GM12874 (cell line): ENCODE measurements around the gene GZF1.

Experiments used
- TF ChIP-seq, protein P1 (sequence below): IDR thresholded peaks from 2 replicates; pipeline ENCODE4 v1.5.1; 2011; ENCODE audit warnings: low read depth, mild to moderate bottlenecking, control low read depth, low read length, moderate library complexity; ENCODE audit not compliant: insufficient read depth

GZF1 gene

DNA sequence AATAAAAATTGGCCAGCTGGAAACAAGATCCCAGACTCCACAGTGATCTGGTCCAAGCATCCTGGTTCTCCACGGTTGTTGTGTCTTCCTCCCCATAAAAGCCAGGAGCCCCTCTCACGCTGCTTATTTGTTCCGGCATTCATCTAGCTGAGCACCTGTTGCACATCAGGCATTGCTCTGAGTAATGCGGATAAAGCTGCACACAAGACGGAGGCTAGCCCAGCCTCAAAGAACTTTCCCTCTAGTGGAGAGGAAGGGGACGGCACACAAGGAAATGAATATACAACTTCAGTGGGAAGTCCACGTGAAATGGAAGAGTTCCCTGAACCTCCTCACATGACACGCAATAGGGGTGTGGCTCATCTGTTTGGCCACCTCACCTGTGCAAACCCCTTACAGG lies 41.7 kb upstream of the GZF1 start:
- TF ChIP-seq, protein P1, sequence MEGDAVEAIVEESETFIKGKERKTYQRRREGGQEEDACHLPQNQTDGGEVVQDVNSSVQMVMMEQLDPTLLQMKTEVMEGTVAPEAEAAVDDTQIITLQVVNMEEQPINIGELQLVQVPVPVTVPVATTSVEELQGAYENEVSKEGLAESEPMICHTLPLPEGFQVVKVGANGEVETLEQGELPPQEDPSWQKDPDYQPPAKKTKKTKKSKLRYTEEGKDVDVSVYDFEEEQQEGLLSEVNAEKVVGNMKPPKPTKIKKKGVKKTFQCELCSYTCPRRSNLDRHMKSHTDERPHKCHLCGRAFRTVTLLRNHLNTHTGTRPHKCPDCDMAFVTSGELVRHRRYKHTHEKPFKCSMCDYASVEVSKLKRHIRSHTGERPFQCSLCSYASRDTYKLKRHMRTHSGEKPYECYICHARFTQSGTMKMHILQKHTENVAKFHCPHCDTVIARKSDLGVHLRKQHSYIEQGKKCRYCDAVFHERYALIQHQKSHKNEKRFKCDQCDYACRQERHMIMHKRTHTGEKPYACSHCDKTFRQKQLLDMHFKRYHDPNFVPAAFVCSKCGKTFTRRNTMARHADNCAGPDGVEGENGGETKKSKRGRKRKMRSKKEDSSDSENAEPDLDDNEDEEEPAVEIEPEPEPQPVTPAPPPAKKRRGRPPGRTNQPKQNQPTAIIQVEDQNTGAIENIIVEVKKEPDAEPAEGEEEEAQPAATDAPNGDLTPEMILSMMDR, result no peak

DNA sequence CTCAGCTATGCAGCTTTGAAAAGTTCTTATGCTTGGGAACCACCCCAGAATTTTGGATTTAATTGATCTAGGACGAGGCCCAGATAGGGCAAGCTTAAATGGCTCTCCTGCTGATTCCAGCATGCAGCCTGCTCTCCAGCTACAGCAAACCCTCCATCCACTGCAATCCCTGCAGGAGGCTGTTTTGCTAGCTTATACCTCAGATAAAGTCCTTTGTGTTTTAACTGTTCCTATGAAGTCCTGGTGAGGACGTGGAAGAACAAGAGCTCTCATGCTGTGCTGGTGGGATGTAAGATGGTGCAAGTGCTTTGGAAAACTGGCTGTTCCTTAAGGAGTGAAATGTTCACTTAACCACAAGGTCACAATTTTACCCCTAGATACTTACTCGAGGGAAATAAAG lies 36.9 kb upstream of the GZF1 start:
- TF ChIP-seq, protein P1, result no peak

DNA sequence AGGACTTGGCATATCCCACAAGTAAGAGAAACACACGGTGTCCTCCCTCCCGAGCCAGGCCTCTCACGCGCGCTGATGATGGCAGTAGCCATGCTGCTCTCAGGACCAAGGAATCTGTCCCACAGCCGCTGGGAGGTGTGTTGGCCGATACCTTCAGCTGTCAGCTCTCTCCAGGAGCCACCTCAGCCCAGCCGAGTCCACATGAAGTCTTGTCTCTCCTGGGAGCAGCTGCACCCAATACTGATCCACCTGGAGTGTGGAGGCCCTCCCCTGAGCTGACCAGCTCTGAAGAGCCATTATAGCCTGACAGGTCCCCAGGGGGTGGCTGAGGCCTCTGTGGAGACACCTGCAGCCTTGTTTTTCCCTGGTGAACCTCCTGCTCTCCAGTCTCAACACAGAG lies 35.2 kb upstream of the GZF1 start:
- TF ChIP-seq, protein P1, result no peak

DNA sequence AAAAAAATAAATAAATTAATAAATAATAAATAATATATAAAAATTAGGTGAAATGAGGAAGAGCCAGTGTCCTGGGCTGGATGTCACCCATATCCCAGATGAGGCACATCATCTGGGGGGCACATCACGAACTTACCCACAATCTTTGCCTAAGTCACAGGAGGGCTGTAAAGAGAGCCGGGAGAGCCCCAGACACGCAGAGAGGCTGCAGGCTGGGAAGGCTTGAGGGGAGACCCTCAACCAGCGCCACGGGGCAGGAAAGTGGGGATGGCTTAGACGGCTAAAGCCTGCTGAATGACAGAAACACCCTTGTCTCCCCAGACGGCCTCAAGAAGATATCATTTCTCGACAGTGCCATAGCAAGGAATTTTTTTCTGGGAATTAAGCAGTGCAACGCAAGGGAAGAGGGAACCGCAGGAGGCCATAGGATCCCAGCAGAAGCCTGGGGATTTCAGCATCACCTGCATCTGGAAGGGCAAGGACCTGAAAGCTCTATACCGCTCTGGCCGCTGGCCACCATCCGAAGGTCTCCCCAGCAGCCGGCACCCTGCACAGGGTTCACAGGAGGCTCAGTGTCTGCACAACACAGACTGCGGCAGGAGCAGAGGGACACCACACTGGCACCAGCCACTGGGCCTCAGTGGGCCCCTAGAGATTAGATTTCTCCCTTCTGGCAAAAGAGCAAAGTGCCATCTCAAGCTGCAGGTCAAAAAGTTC lies 34.2 kb upstream of the GZF1 start:
- TF ChIP-seq, protein P1, result no peak

DNA sequence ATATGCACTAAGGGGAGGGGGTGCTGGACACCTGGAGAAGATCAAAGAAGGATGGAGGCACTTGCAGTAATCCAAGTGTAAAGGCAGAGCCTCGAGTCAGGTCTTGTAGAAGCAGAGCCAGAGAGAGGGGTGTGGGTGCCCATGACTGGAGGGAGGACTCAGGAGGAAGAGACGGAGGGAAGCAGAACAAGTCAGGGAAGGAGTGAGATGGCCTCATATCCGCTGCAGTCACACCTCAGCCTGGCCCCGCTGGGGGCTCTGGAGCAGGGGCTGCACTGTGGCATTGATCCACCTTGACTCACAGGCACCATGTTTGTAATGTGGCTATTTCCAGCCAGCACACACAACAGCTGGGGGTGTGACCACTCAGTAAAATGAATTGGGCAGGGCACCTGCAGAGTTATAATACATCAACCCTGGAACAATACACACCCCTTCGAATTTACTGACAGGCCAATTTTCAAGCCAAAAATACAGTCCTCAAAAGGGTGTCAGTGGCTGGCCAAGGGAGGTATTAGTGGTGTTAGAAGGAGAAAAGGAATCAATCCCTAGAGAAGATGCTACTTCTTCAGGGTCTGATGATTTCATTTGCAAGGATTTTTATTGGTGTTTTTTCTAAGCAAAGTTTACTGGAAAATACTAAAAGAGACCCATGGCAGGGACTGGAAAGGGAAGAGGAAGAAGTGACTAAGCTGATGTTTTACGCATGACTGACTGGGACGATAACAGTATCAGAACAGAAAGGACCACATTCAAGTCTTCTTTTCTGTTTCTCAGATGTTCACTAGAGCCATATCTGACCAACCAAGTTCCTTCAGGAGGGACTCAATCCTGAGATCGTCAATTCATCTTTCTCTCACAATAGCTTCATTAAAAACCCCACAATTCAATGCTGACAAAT lies 30.3 kb upstream of the GZF1 start:
- TF ChIP-seq, protein P1, result no peak

DNA sequence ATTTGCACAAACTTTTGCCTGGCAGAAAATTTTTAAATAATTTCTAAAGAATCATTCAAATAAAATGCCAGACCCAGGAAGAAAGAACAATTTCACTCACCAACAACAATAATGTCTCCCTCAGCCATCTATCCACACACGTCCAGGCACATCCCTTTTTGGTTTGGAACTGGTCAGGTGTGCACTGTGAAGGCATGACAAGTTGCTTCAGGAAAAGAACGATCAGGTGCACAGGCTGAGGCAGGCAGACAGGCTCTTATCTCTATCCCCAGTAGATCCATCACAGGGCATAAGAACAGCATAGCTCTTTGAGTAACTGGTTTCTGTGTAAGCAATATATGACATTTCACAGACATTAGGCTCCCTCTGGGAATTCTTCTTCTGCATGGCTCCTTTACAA lies 29.5 kb upstream of the GZF1 start:
- TF ChIP-seq, protein P1, result no peak

DNA sequence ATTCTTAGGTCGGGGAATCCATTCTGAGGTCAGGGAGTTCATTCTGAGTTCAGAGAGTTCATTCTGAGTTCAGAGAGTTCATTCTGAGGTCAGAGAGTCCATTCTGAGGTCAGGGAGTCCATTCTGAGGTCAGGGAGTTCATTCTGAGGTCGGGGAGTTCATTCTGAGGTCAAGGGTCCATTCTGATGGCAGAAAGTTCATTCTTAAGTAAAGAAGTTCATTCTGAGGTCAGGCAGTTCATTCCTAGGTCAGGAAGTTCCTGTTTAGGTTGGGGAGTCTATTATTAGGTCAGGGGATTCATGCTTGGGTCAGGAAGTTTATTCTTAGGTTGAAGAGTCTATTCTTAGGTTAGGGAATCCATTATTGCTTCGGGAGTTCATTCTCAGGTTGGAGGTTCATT lies 27.9 kb upstream of the GZF1 start:
- TF ChIP-seq, protein P1, result no peak
